Activated CD4-positive, alpha-beta T cell treated with anti-CD3 and anti-CD28 coated beads, Interleukin-10, Interleukin-2, amounts not matched to agents 100 ng/mL and 50 ng/mL, durations not matched to agents 16 hours and 8 hours (primary cell): ENCODE measurements around the gene SYNJ2.

ENCODE experiments used
- DNase-seq: peaks from one replicate; pipeline ENCODE4 v3.0.0-alpha.2; 2020

SYNJ2 gene

GRCh38 chr6:157999168-158000051 is 17.7 kb downstream of the SYNJ2 start:
- no peak for DNase-seq

GRCh38 chr6:158000530-158001307 is 19.1 kb downstream of the SYNJ2 start:
- DNase-seq, result no peak

- no peak for DNase-seq
These were observed 20.7 kb downstream of the SYNJ2 start for GRCh38 chr6:158002249-158002950.

GRCh38 chr6:158002951-158003853 is 21.5 kb downstream of the SYNJ2 start:
- peak; percentile 39 for DNase-seq

GRCh38 chr6:158003910-158004700 is 22.4 kb downstream of the SYNJ2 start:
- DNase-seq, result no peak

GRCh38 chr6:158004701-158005095 is 23.0 kb downstream of the SYNJ2 start:
- DNase-seq, result no peak

- no peak for DNase-seq
These were observed 24.0 kb downstream of the SYNJ2 start for GRCh38 chr6:158005626-158006180.

- no peak for DNase-seq
These were observed 24.7 kb downstream of the SYNJ2 start for GRCh38 chr6:158006331-158006730.

GRCh38 chr6:158006821-158007570 is 25.3 kb downstream of the SYNJ2 start:
- DNase-seq, result no peak

- no peak for DNase-seq
These were observed 27.1 kb downstream of the SYNJ2 start for GRCh38 chr6:158008864-158009113.

- DNase-seq, result peak; percentile 51
These were observed 27.6 kb downstream of the SYNJ2 start for GRCh38 chr6:158009114-158009891.

- DNase-seq, result no peak
These were observed 28.4 kb downstream of the SYNJ2 start for GRCh38 chr6:158009935-158010585.

- DNase-seq, result no peak
These were observed 29.2 kb downstream of the SYNJ2 start for GRCh38 chr6:158010591-158011477.

- DNase-seq, result no peak
These were observed 29.8 kb downstream of the SYNJ2 start for GRCh38 chr6:158011478-158011920.

- DNase-seq, result no peak
These were observed 30.4 kb downstream of the SYNJ2 start for GRCh38 chr6:158011980-158012566.

- DNase-seq, result no peak
These were observed 32.3 kb downstream of the SYNJ2 start for GRCh38 chr6:158013904-158014504.

- DNase-seq, result peak; percentile 22
These were observed 33.0 kb downstream of the SYNJ2 start for GRCh38 chr6:158014505-158015187.
